ENCODE data around the gene CNGA2. TPM values are rescaled to one million over a fixed set of nuclear protein-coding genes. Genes with fewer than 3 reads are reported as not detected.
A peak's percentile ranks its signal among the peaks of the same experiment; 100 is the strongest.

The CNGA2 gene
- total RNA-seq, 2 donors from 2014 or later, result not detected

- Histone ChIP-seq H3K27me3 (no peaks in the 10 kb centered on the region), H3K9ac (ENCODE audit: low read depth in 2 of 2, low read length in 2 of 2) (no peak overlapping the region), H3K4me1 (no peaks in the 10 kb centered on the region), H3K27ac (no peak overlapping the region), H3K36me3 (no peaks in the 10 kb centered on the region), H3K9me3 (no peaks in the 10 kb centered on the region), H3K4me3 (no peak overlapping the region)
- intact Hi-C loops (cut with DNase I), result no loop called here
- peak; percentile 38 for TF ChIP-seq CTCF (IDR thresholded peaks at IDR 0.05)
- peak; percentile 24 for DNase-seq
Observed at GRCh38 chrX:151722241-151722846, 12.2 kb upstream of the CNGA2 start.

DNA sequence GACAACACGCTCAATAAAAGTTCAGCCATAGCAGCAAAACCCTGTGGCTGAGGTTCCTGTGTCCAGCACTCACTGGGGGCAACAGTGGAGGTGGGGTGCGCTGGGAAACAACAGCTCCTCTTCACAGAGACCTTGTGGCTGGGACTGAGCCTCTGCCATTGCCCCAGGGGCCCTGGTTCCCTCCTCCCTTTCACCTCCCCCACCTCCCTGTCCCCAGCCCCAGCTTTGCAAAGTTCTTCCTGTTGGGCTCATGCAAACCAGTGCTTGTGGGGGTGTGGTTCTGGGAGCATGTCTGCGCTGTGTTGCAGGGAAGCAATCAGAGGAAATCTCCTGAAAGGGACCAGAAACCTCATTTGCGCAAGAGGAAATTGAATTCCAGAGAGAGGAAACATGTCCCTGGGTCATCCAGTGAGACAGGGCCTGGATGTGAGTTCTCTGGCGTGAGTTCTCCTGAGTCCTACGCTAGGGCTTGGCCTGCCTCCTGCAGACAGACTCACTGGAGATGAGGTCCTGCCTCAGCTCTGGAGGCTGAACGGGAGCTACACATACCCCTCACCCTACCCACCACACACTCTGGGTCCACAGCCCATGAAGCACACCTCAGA lies 11.3 kb upstream of the CNGA2 start:
- H3K27ac ChIP-seq, result no peak overlapping the region
- no peak overlapping the region for H3K4me3 ChIP-seq
- intact Hi-C loops (cut with DNase I), result no loop called here
- no peak overlapping the region for H3K9ac ChIP-seq (ENCODE audit: low read depth in 2 of 2, low read length in 2 of 2)
- H3K27me3 ChIP-seq, result no peaks in the 10 kb centered on the region
- no peaks in the 10 kb centered on the region for H3K4me1 ChIP-seq
- no peaks in the 10 kb centered on the region for H3K9me3 ChIP-seq
- TF ChIP-seq CTCF (IDR thresholded peaks at IDR 0.05), result no peak
- H3K36me3 ChIP-seq, result no peaks in the 10 kb centered on the region
- no peak for DNase-seq

- H3K9ac ChIP-seq (ENCODE audit: low read depth in 2 of 2, low read length in 2 of 2), result no peak overlapping the region
- H3K4me1 ChIP-seq, result no peaks in the 10 kb centered on the region
- no peak overlapping the region for H3K27ac ChIP-seq
- no peaks in the 10 kb centered on the region for H3K27me3 ChIP-seq
- DNase-seq, result no peak
- intact Hi-C loops (cut with DNase I), result no loop called here
- TF ChIP-seq CTCF (IDR thresholded peaks at IDR 0.05), result no peak
- H3K4me3 ChIP-seq, result no peak overlapping the region
- H3K9me3 ChIP-seq, result no peaks in the 10 kb centered on the region
- no peaks in the 10 kb centered on the region for H3K36me3 ChIP-seq
Observed at GRCh38 chrX:151724563-151725337, 9.8 kb upstream of the CNGA2 start.

GRCh38 chrX:151725338-151725614 lies 9.3 kb upstream of the CNGA2 start:
- H3K36me3 ChIP-seq, result no peaks in the 10 kb centered on the region
- intact Hi-C loops (cut with DNase I), result no loop called here
- DNase-seq, result no peak
- no peak for TF ChIP-seq CTCF (IDR thresholded peaks at IDR 0.05)
- H3K9ac ChIP-seq (ENCODE audit: low read depth in 2 of 2, low read length in 2 of 2), result no peak overlapping the region
- no peaks in the 10 kb centered on the region for H3K4me1 ChIP-seq
- no peaks in the 10 kb centered on the region for H3K27me3 ChIP-seq
- no peak overlapping the region for H3K27ac ChIP-seq
- H3K4me3 ChIP-seq, result no peak overlapping the region
- no peaks in the 10 kb centered on the region for H3K9me3 ChIP-seq

- H3K4me1 ChIP-seq, result no peaks in the 10 kb centered on the region
- intact Hi-C loops (cut with DNase I), result no loop called here
- no peaks in the 10 kb centered on the region for H3K27me3 ChIP-seq
- no peak overlapping the region for H3K27ac ChIP-seq
- H3K9ac ChIP-seq (ENCODE audit: low read depth in 2 of 2, low read length in 2 of 2), result no peak overlapping the region
- no peak overlapping the region for H3K4me3 ChIP-seq
- no peak for DNase-seq
- no peaks in the 10 kb centered on the region for H3K9me3 ChIP-seq
- TF ChIP-seq CTCF (IDR thresholded peaks at IDR 0.05), result no peak
- no peaks in the 10 kb centered on the region for H3K36me3 ChIP-seq
Observed at GRCh38 chrX:151726751-151727150, 7.8 kb upstream of the CNGA2 start.
